DND-41 (cell line): Measurements from ENCODE around the gene KIF20B.

ENCODE experiments used
- EZH2 ChIP-seq: IDR thresholded peaks from 3 replicates; pipeline ENCODE4 v1.6.1; 2012; ENCODE audit warnings: borderline replicate concordance, low read depth, mild to moderate bottlenecking, moderate library complexity, low read length, inconsistent platforms; ENCODE audit not compliant: severe bottlenecking
- TF ChIP-seq, protein P1 (sequence below): IDR thresholded peaks from 2 replicates; pipeline ENCODE4 v1.5.1; 2012; ENCODE audit warnings: borderline replicate concordance, low read length, moderate library complexity, mild to moderate bottlenecking; ENCODE audit not compliant: poor library complexity, severe bottlenecking; ENCODE audit errors: extremely low read depth

DNA sequence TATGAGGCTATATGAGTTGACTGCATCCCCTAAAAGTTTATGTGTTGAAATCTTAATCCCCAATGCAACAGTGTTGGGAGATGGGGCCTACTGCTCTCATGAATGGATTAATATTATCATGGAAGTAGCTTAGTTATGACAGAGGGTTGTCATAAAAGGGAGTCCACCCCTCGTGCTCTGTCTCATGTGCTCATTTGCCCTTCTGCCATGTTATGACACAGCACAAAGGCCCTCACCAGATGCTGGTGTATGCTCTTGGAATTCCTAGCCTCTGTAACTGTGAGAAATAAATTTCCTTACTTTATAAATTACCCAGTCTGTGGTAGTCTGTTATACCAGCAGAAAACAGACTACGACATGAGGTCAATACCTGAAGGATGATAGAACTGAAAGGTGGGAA lies 38.8 kb upstream of the KIF20B start:
- TF ChIP-seq, protein P1, sequence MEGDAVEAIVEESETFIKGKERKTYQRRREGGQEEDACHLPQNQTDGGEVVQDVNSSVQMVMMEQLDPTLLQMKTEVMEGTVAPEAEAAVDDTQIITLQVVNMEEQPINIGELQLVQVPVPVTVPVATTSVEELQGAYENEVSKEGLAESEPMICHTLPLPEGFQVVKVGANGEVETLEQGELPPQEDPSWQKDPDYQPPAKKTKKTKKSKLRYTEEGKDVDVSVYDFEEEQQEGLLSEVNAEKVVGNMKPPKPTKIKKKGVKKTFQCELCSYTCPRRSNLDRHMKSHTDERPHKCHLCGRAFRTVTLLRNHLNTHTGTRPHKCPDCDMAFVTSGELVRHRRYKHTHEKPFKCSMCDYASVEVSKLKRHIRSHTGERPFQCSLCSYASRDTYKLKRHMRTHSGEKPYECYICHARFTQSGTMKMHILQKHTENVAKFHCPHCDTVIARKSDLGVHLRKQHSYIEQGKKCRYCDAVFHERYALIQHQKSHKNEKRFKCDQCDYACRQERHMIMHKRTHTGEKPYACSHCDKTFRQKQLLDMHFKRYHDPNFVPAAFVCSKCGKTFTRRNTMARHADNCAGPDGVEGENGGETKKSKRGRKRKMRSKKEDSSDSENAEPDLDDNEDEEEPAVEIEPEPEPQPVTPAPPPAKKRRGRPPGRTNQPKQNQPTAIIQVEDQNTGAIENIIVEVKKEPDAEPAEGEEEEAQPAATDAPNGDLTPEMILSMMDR = no peak
- TF ChIP-seq EZH2 = no peak
